ENCODE results near the gene TCEANC2.

DNA sequence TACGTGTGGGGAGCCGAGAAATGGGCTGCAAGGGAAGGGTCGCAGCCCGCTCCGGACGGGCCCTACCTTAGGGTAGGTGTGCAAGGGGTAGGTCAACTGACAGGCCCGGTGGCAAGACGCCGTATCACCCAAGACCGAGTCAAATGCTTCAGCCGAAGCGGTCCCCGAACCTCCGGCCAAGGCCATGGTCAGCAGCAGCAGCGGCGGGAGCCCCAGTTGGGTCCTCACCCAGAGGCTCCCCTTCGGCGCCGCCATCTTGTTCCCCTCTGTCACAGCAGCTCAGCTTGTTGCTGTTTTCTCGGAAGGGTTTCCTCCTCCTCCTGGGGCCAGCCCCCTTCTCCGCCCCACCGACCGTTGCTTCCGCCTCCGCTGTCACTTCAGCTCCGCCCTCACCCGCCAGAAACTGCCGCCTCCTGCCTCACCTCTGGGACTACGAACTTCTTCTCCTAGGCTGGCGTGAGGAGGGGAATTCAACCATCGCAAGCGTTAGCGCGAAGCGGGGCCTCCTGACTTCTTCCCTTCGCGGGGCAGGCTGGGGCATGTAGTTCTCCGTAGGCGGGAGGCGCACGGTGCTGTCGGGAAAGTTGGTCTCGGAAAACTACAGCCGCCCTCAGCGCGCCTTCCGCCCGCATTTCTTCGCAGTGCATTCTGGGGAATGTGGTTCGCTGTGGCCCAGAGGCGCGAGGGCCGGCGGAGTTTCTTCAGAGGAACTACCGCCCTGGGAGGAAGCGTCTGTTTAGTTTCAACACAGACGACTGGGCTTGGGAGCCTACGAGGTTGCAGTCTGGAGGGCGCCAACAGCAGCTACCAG lies at the start of gene TCEANC2, which contains the start of gene TMEM59:
- TF ChIP-seq POLR2AphosphoS5 (IDR thresholded peaks at IDR 0.05; ENCODE audit: low read depth, low read length) (no peak; the same call in 1 of the 2 replicates), TAF1 (IDR thresholded peaks at IDR 0.05; ENCODE audit: borderline replicate concordance, insufficient read depth, low read length) (peak; percentile 64; the same call in 1 of the 2 replicates), SIN3A (IDR thresholded peaks at IDR 0.05; ENCODE audit: borderline replicate concordance, insufficient read depth, low read length) (no peak), REST (IDR thresholded peaks at IDR 0.05; ENCODE audit: insufficient read depth in 1 of 2, low read depth in 2 of 2, low read length in 2 of 2) (no peak)
